Measurements from ENCODE around the gene RRAGC. TPM values are rescaled to one million over a fixed set of nuclear protein-coding genes. Genes with fewer than 3 reads are reported as not detected.

RRAGC gene
- total and polyA plus RNA-seq, 2 of the 13 experiments (the other 11 are each of a cell fraction or from before 2014, with no cell fraction given): 7.6 to 8.0 TPM

DNA sequence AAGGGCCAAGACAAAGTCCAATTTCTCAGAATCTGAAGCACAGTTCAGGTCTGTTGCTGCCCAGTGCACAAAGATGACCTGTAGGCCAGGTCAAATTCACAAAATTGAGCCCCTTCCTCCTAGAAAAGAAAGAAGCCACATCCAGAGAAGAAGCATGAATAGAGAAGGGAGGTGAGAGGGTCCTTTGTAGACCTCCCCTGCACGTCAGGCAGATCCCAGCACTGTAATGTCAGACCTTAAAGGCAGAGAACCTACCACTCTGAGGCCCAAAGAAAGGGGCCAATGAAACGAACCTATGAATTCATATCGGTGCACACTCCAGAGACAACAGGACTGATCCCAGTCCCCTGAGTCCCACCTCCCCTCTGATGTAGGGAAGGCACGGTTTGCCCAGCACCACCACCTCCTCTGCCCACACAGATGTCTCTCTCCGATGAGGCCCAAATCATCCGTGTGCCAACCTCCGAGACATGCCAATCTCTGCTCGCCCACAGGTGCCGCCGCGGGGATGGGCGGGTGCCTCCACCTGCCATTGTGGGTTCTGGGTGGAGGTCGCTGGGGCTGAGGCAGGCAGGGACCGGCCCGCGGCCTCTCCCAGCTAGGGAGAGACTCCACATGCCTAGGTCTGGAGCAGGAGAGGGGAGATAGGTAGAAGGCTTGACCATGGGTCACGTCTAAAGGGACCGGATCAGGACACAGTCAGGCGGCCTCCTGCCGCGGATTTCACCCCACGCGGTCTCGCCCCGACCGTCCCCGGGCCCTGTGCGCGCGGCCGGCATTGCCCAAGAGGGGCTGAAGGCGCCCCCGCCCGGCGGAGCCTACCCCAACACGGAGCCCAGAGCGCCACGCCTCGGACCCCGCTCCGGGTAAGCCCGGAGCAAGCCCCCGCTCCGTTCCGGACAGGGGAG, 42.1 kb downstream of the RRAGC start:
- Histone ChIP-seq H2AFZ (ENCODE audit: low read length) (no peak overlapping the region), H3K79me2 (ENCODE audit: insufficient read depth, low read length) (no peaks in the 10 kb centered on the region), H3K4me1 (ENCODE audit: insufficient read depth, low read length) (peaks cover 24% of the 10 kb centered on the region), H3K36me3 (replicated peaks in 1 of 2; ENCODE audit: control insufficient read depth in 1 of 2, insufficient read depth in 2 of 2, low read length in 2 of 2) (no peaks in the 10 kb centered on the region), H3K4me3 (replicated peaks in 1 of 3; ENCODE audit: insufficient read depth in 1 of 3, low read depth in 2 of 3, low read length in 3 of 3) (peak overlapping the region in 1 of 3 experiments; percentile 64; a peak in 1 of 6 replicates), H3K27me3 (ENCODE audit: control insufficient read depth in 1 of 2, insufficient read depth in 2 of 2, low read length in 2 of 2) (peaks cover 2 to 61% of the 10 kb centered on the region in 2 experiments), H3K4me2 (ENCODE audit: low read depth, low read length) (peak overlapping the region; percentile 82), H3K27ac (ENCODE audit: extremely low read length, insufficient read depth, low read length) (no peak overlapping the region), H4K20me1 (ENCODE audit: insufficient read depth, low read length) (no peaks in the 10 kb centered on the region), H3K9me3 (ENCODE audit: low read length) (no peaks in the 10 kb centered on the region), H3K9ac (ENCODE audit: insufficient read depth, low read depth, low read length) (no peak overlapping the region)
- no peak for DNase-seq (ENCODE audit: low spot score)
- BruUV-seq (replicated peaks): no TSS peak
- ChIA-PET CTCF (ENCODE audit: low intra/inter-chr PET ratio, low total read pairs) (interaction anchor here (1.2 to 1.4 kb wide), 2 partner anchors 210 to 780 kb away, joined by 3 to 5 read pairs; no protein-coding TSS in a partner anchor), POLR2A (no interaction called here)
- peak; percentile 22; the same call in 2 of the 3 replicates for ATAC-seq
- TF ChIP-seq ZMYM2 (CRISPR knock-in tag; IDR thresholded peaks at IDR 0.05): no peak
- TF ChIP-seq, protein P1, sequence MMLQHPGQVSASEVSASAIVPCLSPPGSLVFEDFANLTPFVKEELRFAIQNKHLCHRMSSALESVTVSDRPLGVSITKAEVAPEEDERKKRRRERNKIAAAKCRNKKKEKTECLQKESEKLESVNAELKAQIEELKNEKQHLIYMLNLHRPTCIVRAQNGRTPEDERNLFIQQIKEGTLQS (CRISPR knock-in tag; IDR thresholded peaks at IDR 0.05): 0 out of 2 replicates have a peak, but pooled peaks have one; percentile 14
- intact Hi-C loops (cut with micrococcal nuclease; ENCODE audit: unreplicated experiment) (loop anchor here (10.0 kb wide), 1 partner anchor 573 kb away; no protein-coding TSS in a partner anchor), in situ Hi-C loops (cut with HindIII; ENCODE audit: extremely low pct_ligation_motif_present, low pct_unique_long_range_greater_than_20kb) (loop anchor here (5.0 kb wide), 2 partner anchors 210 to 775 kb away; no protein-coding TSS in a partner anchor)
- WGBS (ENCODE audit: low lambda C conversion rate): 65% methylated on average over 22 of the region's 45 CpGs
- FAIRE-seq: no peak

DNA sequence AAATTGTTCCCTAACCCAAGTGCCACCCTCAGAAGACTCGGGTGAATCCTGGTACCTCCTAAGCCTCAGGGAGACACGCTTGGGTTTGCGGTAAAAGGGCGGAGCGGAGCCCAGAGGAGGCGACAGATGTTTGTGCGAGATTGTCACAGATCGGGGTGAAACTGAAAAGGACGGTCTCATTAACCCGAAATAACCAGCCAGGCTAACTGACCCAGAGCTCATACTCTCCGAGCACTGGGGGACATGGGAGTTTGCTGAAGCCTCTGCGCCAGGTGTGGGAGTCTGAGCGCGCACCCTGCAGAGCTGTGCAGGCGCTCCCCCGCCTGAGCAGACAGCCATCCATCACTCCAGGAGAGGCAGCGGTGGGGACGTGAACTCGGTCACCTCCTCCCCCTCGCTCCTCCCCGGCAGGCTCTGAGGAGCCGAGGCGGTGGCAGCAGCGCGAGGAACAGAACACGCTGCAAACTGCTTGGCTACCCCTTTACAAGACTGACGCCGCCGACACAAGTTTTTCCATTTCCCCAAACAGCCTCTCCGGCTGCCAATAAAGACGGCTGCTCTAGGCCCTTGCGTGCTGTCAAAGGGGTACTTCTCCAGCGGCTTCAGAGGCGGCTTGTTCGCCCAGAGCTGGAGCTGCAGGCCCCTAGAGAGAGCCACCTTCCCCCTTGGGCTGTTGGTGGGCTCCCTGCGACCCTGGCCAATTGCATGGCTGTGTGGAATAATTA, 43.5 kb downstream of the RRAGC start:
- CTCF ChIA-PET (ENCODE audit: low intra/inter-chr PET ratio, low total read pairs): no interaction called here
- no peaks in the 10 kb centered on the region for H3K36me3 ChIP-seq (replicated peaks in 1 of 2; ENCODE audit: control insufficient read depth in 1 of 2, insufficient read depth in 2 of 2, low read length in 2 of 2)
- FAIRE-seq (no peak), DNase-seq (ENCODE audit: low spot score) (no peak), ATAC-seq (no peak)
- intact Hi-C loops (cut with micrococcal nuclease; ENCODE audit: unreplicated experiment): loop anchor here (10.0 kb wide), 1 partner anchor 571 kb away; no protein-coding TSS in a partner anchor
- H3K79me2 ChIP-seq (ENCODE audit: insufficient read depth, low read length): no peaks in the 10 kb centered on the region
- BruUV-seq (replicated peaks): no TSS peak
- POLR2A ChIA-PET: no interaction called here
- no peaks in the 10 kb centered on the region for H4K20me1 ChIP-seq (ENCODE audit: insufficient read depth, low read length)
- WGBS (ENCODE audit: low lambda C conversion rate): 38% methylated on average over 12 of the region's 36 CpGs
- no peak overlapping the region for H3K4me3 ChIP-seq (replicated peaks in 1 of 3; ENCODE audit: insufficient read depth in 1 of 3, low read depth in 2 of 3, low read length in 3 of 3)
- H3K27me3 ChIP-seq (ENCODE audit: control insufficient read depth in 1 of 2, insufficient read depth in 2 of 2, low read length in 2 of 2): peaks cover 2 to 58% of the 10 kb centered on the region in 2 experiments
- H3K9ac ChIP-seq (ENCODE audit: insufficient read depth, low read depth, low read length): no peak overlapping the region
- no peak overlapping the region for H2AFZ ChIP-seq (ENCODE audit: low read length)
- no peak overlapping the region for H3K4me2 ChIP-seq (ENCODE audit: low read depth, low read length)
- no peak overlapping the region for H3K27ac ChIP-seq (ENCODE audit: extremely low read length, insufficient read depth, low read length)
- in situ Hi-C loops (cut with HindIII; ENCODE audit: extremely low pct_ligation_motif_present, low pct_unique_long_range_greater_than_20kb): loop anchor here (5.0 kb wide), 2 partner anchors 209 to 774 kb away; no protein-coding TSS in a partner anchor
- H3K9me3 ChIP-seq (ENCODE audit: low read length): no peaks in the 10 kb centered on the region
- H3K4me1 ChIP-seq (ENCODE audit: insufficient read depth, low read length): peaks cover 24% of the 10 kb centered on the region
- TF ChIP-seq ZNF329 (CRISPR knock-in tag; IDR thresholded peaks at IDR 0.05; ENCODE audit: low read depth) (no peak), SP140L (CRISPR knock-in tag; IDR thresholded peaks at IDR 0.05; ENCODE audit: borderline replicate concordance) (no peak), STAG1 (CRISPR knock-in tag; IDR thresholded peaks at IDR 0.05) (no peak), PRPF4 (IDR thresholded peaks at IDR 0.05; ENCODE audit: low read depth, low read length, poor library complexity, severe bottlenecking) (no peak), SMAD1 (CRISPR knock-in tag; IDR thresholded peaks at IDR 0.05; ENCODE audit: borderline replicate concordance, low read depth) (no peak), ISX (CRISPR knock-in tag; conservative IDR thresholded peaks at IDR 0.05) (no peak), ZBTB7A (CRISPR knock-in tag; IDR thresholded peaks at IDR 0.05) (no peak)
- TF ChIP-seq, protein P2, sequence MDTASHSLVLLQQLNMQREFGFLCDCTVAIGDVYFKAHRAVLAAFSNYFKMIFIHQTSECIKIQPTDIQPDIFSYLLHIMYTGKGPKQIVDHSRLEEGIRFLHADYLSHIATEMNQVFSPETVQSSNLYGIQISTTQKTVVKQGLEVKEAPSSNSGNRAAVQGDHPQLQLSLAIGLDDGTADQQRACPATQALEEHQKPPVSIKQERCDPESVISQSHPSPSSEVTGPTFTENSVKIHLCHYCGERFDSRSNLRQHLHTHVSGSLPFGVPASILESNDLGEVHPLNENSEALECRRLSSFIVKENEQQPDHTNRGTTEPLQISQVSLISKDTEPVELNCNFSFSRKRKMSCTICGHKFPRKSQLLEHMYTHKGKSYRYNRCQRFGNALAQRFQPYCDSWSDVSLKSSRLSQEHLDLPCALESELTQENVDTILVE (CRISPR knock-in tag; IDR thresholded peaks at IDR 0.05): no peak
- TF ChIP-seq, protein P3, sequence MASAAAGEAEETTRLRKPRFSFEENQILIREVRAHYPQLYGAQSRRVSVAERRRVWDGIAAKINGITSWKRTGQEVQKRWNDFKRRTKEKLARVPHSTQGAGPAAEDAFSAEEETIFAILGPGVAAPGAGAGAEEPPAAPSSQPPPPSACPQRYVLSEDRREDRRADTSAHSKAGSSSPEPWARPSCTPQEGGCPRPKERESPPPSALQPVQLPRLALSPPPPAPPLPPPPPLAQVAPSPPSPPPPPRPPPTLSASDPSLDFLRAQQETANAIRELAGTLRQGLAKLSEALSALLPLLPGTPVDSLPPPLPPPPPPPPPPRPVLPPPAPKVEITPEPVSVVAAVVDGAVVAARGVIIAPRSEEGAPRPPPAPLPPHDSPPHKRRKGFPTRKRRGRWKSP (CRISPR knock-in tag; IDR thresholded peaks at IDR 0.05): no peak
